GM18951 (cell line): ENCODE results near the gene TPSAB1.
"Not testable (repeated sequence)": the region's sequence is repeated elsewhere in the genome, so short reads cannot be mapped to it uniquely, and the experiment has no call there.

Experiments
- POLR2A ChIP-seq: IDR thresholded peaks from 4 replicates; pipeline ENCODE4 v1.6.1; 2011; ENCODE audit warnings: mild to moderate bottlenecking; ENCODE audit not compliant: insufficient read length, insufficient read depth; ENCODE audit errors: extremely low read depth
- in situ Hi-C: fragments of 300-500 bp; cut with MboI; formaldehyde crosslinking; loops from one replicate; pipeline ENCODE4 v1.12.0; 2022; ENCODE audit warnings: low sequenced_read_pairs, mixed read lengths, inconsistent platforms; ENCODE audit not compliant: unreplicated experiment

TPSAB1 gene

DNA sequence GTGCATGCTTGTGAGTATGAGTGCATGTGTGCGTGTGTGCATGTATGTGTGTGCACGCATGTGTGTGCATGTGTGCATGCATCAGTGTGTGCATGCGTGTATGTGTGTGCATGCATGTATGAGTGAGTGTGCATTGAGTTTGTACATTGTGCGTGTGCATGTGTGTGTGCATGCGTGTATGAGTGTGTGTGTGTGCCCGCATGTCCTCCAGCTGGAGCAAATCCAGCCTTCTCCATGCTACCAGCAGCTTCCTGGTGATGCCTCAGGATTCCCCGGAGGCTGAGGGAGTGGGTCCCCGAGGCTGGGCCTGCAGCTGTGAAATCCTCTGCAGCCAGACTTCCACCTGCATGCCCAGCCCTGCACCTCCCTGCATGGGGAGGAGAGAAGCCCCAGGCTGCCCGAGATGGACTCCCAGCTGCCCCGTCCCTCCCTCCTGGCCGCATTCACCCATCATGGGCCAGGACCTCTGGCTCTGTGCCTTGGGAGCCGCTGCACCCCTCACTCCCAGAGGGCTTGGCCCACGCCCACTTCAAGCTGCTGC lies 24.7 kb downstream of the TPSAB1 start:
- in situ Hi-C loops, result no loop called here
- no peak for TF ChIP-seq POLR2A

DNA sequence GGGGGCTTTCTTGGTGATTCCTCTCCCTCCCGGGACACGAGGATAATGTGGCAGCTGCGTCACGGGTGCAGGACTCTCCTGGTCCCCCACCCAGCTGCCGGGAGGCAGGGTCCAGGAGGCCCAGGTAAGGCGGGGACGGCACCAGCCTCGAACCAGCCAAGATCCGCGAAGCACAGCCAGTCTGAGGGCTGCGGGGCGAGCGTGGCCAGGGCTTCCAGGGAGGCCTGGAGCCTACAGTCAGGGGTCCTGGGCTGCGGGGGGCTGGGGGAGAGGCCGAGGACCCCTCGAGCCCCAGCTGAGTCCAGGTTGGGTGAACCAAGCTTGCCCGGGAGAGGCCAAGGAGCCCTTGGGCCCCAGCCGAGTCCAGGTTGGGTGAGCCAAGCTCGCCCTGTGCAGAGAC lies 25.3 kb downstream of the TPSAB1 start:
- TF ChIP-seq POLR2A, result no peak
- in situ Hi-C loops, result no loop called here

DNA sequence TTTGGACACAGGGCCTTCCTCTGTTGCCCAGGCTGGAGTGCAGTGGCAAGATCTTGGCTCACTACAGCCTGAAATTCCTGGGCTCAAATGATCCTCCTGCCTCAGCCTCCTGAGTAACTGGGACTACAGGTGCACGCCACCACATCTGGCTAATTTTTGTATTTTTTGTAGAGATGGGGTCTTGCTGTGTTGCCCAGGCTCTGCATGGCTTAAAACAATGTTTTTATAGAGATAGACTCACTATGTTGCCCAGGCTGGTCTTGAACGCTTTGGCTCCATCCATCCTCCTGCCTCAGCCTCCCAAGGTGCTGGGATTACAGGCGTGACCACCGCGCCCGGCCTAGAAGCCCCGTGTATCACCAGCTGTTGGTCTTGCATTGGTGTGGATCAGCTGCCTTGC lies 28.9 kb downstream of the TPSAB1 start:
- in situ Hi-C loops, result not testable (repeated sequence)

DNA sequence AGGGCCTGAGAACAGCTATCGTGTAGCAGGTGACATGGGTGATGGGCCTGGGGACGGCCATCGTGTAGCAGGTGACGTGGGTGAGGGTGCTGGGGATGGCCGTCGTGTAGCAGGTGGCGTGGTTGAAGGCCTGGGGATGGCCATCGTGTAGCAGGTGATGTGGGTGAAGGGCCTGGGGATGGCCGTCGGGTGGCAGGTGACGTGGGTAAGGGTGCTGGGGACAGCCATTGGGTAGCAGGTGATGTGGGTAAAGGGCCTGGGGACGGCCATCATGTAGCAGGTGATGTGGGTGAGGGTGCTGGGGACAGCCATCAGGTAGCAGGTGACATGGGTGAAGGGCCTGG lies 30.8 kb downstream of the TPSAB1 start:
- in situ Hi-C loops, result no loop called here
- TF ChIP-seq POLR2A, result no peak

DNA sequence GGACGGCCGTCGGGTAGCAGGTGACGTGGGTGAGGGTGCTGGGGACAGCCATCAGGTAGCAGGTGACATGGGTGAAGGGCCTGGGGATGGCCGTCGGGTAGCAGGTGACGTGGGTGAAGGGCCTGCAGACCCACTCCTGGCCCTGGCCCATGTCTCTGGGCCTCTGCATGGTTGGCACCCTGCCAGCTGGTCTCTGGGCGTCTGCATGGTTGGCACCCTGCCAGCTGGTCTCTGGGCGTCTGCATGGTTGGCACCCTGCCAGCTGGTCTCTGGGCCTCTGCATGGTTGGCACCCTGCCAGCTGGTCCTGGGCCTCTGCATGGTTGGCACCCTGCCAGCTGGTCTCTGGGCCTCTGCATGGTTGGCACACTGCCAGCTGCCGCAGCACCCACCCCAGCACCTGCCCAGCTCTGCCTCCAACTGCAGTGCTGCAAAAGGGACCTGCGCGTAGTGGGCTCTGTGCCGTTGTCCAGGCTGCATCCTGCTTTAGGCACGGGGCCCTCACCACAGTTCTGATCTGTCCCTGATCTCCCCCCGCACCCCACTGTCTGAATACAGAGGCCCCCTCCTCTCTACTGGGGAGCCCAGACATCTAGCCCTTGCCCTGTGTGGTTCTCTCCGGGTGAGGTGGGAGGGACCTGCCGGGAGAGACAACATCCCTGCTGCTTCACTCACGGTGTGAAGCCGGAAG lies 31.4 kb downstream of the TPSAB1 start:
- in situ Hi-C loops, result not testable (repeated sequence)

DNA sequence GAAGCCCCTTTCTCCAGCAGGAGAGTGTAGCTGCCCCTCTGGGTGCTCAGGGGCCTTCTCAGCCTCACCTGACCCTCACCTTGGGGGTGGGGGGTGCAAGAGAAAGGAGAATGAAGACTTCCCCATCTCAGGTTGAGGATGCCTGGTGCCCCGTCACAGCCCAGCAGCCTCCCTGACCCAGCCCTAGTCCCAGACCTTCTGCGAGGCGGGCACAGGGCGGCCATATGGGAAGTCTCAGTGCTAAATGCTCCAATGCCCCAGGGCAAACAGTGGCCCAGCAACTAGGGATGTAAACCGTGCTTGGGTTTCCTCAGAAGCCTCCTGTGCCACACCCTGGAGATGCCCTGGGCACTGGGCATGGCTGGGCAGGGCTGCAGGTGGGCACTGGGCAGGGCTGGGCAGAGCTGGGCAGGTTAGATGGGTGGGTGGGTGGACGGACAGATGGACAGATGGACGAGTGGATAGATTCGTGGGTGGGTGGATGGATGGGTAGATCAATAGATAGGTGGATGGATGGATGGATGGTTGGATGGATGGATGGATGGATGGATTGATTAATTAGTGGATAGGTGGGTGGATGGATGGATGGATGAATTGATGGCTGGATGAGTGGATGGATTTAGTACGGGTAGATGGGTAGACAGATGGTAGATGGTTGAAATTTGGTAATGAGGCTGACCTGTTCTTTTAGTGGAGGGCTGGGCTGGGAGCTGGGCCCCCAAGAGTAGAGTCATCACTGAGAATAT lies 32.1 kb downstream of the TPSAB1 start:
- in situ Hi-C loops, result no loop called here

DNA sequence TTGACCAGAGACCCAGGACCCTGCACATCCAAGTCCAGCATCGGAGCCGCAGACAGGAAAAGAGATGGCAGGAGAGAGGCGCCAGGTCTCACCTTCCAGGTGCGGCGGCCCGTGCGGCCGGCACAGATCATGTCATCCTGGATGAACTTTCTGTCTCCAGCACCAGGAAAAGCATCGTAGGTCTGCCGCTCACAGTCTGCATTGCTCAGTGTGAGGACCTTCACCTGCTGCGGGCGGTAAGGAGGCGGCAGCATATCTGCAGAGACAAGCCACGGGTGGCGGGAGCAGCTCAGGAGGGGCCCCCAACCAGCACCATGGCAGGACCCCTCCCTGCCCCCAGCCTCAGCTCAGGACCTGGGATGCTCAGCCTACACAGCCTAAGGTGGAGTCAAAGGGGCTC lies 33.3 kb downstream of the TPSAB1 start:
- in situ Hi-C loops, result no loop called here
- no peak for TF ChIP-seq POLR2A

More for the DNA sequence above, 32.1 kb downstream of the TPSAB1 start:
- TF ChIP-seq POLR2A, result no peak

DNA sequence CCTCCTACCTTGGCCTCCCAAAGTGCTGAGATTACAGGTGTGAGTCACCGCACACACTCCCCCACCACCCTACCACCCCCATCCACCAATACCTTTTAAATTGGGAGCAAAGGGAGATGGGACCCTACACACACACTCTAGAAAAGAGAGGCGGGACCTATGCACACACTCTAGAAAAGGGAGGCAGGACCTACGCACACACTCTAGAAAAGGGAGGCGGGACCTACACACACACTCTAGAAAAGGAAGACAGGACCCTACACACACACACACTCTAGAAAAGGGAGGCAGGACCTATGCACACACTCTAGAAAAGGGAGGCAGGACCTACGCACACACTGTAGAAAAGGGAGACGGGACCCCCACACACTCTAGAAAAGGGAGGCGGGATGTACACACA lies 34.3 kb downstream of the TPSAB1 start:
- in situ Hi-C loops, result no loop called here
- TF ChIP-seq POLR2A, result no peak

DNA sequence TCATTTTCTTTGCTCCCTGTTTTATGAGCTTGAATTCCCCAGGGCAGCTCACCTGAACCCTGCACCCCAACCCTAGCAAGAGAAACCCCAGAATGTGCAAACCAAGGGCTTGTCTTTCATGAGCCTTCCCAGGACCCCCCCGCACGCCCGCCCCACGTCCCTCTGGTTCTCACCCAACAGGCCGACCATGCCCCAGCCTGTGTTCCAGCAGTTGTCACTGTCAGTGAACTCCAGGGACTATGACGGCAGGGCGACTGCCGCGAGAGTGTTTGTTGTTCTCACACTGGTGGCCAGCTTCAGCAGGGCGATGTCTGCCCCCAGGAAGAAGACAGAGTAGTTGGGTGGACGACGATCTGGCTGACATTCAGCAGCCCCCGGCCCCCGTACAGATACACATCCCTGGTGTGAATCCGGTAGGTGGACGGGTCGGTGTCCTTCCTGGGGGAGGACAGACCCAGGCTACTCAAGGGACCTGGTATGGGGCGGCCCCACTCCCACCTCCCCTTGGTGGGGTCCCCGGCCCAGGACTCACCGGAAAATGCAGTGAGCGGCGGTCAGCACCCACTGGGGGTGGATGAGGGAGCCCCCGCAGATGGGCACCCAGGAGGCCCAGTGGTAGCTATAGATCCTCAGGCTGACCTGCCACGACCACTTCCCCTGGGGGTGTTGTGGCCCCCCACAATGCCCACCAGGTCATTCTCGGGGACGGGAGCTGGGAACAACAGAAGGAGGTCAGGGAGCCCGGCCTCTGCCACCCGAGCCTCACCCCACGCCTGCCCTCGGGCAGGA lies 35.5 kb downstream of the TPSAB1 start:
- TF ChIP-seq POLR2A, result no peak
- in situ Hi-C loops, result no loop called here

DNA sequence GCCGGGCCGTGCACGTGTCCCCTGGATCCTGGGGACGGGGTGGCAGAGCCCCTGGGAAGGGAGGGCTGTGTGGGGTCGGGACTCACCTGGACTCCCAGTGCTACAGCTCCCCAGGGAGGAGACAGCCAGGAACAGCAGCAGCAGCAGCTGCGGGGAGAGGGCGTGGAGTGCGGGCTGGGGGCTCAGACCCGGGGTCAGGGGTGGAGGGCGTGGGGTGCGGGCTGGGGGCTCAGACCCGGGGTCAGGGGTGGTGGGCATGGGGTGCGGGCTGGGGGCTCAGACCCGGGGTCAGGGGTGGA lies 36.0 kb downstream of the TPSAB1 start:
- TF ChIP-seq POLR2A, result no peak
- in situ Hi-C loops, result no loop called here

DNA sequence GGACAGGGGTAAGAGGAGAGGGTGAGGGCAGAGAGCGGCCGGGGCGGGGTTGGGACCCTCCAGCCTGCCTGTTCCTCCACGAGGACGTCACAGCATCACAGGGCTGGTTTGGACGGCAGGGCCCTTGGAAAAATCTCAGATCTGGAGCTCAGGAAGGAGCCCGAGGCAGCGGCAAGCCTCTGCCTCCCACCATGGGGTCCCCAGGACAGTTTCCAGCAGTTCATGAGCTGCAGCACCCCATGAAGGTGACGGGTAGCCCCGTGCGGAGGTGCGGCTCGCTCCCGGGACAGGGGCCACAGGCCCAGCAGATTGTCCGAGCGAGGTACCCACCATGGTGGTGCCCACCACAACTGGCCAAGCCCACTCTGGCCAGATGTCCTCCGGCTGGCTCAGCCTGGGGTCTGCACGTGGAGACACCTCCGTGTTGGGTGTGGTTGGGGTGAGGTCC lies 36.7 kb downstream of the TPSAB1 start:
- TF ChIP-seq POLR2A, result no peak
- in situ Hi-C loops, result no loop called here

DNA sequence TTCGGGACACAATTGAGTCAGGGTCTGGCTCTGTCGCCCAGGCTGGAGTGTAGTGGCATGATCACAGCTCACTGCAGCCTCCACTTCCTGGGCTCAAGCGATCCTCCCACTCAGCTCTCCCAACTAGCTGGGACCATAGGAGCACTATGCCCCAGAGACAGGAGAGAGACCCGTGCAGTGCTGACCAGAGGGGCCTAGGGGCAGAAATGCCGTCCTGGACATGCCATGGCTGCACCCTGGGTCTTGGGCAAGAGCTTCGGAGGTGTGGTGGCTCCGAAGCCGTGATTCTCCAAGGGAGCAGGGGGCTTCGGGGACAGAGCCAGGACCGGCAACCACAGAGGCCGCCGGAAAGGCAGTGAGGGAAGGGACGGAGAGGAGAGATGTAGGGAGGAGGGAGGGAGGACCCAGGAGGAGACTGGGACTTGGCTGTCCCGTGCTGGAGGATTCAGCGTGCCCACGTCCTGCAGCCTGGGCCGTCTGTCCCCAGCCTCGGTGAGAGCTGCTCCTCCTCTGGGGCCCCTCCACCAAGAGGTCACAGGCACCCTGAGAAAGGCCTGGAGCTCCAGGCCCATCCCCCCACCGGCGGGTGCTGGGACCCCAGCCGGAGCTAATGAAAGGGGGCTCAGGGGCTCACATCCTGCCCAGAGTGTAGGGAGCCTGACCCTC lies 37.2 kb downstream of the TPSAB1 start:
- no peak for TF ChIP-seq POLR2A
- in situ Hi-C loops, result no loop called here

DNA sequence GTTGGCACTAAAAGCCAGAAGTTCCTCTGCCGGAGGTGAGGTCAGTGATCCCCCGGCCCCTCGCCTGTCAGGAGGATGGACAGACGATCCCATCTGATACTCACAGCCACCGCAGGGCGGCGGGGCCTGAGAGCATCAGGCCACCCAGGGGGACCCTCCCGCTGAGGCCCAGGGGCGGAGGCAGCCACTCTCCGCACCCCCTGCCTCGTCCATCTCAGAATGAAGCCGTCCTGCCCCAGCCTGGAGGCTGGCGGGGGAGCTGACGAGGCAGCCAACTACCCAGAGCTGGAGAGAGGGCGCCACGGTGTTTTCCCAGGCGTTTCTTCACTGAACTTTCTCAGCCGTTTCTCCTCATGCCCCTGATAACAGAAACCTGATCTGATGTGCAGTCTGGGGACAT lies 38.0 kb downstream of the TPSAB1 start:
- no peak for TF ChIP-seq POLR2A
- in situ Hi-C loops, result no loop called here
